ENCODE results near the gene MED13.

DNA sequence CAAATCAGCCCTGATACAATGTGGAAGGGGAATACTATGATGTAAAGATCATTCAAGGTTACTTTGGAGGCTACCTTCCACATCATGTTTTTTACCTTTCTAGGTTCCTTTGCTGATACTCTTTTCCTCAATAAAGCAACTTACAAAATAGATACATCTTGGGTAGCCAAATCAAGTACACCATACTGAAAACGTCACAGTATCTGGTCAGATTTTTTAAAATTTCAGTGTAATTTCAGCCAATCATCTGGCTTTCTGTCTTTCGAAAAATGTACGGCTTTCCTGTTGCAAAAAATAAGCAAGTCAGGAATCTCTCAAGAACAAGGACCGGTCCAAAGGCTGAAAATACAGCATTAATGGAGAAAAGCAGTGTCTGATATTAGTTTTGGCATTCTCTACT is 15.6 kb upstream of the MED13 start:
- TF ChIP-seq POLR2AphosphoS5 (IDR thresholded peaks at IDR 0.05) (no peak), CTCF (IDR thresholded peaks at IDR 0.05) (no peak)
